ENCODE measurements around the gene DHFR2.
"Not testable (repeated sequence)": the region's sequence is repeated elsewhere in the genome, so short reads cannot be mapped to it uniquely, and the experiment has no call there.

DHFR2 gene

DNA sequence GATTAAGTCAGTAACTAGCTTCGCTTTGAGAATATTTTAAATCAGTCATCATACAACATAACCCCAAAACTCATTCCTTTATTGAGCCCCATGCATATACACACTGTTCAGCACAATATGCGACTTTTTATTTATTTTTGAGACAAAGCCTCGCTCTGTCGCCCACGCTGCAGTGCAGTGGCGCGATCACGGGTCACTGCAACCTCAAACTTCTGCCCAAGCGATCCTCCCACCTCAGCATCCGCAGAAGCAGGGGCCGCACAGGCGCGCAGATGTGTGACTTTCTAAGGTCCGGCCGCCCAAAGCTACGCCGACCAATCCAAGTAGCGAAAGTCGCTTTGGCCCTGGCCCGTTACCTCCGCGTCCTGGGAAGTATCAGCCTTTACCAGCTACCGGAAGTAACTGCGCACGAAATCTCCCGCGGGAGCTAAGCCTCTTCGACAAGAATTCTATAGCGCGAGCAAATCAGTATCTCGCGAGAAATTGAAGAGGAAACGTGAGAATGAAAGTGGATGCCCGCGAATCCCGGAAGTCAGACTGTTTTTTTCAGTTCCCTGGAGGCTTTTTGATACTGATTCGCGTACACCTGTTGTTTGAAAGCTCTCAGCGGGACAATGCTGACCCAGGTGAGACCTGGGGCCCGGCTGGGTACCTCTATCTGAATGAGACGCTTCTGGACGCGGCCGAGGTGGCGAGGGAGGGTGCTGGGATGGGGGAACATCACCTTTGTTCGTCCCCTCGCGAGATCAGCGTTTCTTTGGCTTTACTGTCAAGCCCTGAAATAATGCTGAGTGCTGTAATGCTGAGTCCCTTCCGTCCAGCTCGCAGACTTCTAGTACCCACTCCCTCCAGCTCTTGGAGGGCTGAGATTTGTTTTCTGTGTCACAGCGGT, at the start of gene DHFR2, which contains the start of gene NSUN3:
Gene DHFR2, minus strand, starts transcription at position 404 of the 892 bp plus-strand sequence. CDS start 1,405 bp downstream, outside the sequence.
Gene NSUN3, plus strand, starts transcription at position 549 of the 892 bp plus-strand sequence. Its CDS starts 66 bp downstream, at position 615.
- DNase-seq, result peak; percentile 87

GRCh38 chr3:94110854-94111253, 48.1 kb upstream of the DHFR2 start:
- no peak for DNase-seq

GRCh38 chr3:94110232-94110631, 47.5 kb upstream of the DHFR2 start:
- DNase-seq, result not testable (repeated sequence)

GRCh38 chr3:94106268-94106667, 43.6 kb upstream of the DHFR2 start:
- DNase-seq, result no peak

GRCh38 chr3:94101860-94102259, 39.1 kb upstream of the DHFR2 start:
- DNase-seq, result no peak

DNA sequence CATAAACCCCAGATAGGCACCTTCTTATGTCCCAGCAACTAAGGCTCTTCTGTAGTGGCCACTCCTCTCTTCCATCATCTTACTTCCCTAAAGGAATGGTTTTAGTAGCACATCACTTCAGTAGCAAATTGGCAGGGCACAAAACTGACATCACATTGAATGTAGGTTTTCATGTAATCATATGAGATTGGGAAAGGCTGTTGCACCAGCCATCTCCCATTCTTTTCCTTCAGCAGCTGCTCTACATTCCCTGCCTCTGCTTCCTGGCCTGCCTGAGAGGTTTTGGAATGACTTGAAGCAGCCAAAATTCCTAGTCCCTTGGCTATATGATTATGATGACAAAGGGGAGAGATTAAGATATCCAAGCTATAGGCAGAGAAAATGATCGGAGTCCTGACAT, 36.6 kb upstream of the DHFR2 start:
- DNase-seq, result no peak

- no peak for DNase-seq
Measured at GRCh38 chr3:94098452-94098851, 35.7 kb upstream of the DHFR2 start.

- no peak for DNase-seq
Measured at GRCh38 chr3:94095111-94095510, 32.4 kb upstream of the DHFR2 start.

DNA sequence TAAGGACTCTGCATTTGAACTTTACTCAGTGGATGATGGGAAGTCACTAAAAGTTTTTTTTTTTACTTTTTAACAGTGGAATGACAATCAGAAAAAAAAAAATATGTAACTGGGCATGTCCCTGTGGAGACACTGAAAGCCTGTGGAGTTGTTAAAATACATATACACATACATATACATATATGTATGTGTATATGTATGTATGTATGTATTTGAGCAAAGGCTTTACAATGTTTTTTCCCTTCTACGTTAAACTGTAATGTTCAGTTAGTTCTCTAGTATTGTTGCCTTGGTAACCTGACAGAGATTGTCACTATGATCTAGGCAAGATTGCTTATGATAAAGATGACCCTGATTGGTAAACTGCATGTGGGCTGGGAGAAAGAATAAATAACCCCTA, 30.4 kb upstream of the DHFR2 start:
- DNase-seq, result no peak

- DNase-seq, result no peak
Measured at GRCh38 chr3:94092086-94092485, 29.4 kb upstream of the DHFR2 start.

DNA sequence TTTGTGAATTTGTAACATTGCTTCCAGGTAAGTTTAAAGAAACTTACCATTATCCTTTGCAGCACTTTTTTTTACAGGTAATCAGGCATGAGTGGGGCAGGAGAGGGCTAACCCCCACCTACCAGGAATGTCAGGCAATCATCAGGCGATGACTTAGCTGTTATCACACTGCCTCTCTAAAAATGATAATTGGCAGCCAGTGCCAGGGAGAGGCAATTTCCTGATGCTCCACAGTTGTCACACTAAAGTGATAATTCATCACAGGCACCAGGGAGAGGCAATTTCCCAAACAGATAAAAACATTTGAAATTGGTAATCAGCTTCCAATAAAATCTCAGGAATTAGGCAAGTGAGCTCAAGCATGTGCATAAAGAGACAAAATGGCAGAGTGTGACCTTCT, 26.4 kb upstream of the DHFR2 start:
- no peak for DNase-seq

DNA sequence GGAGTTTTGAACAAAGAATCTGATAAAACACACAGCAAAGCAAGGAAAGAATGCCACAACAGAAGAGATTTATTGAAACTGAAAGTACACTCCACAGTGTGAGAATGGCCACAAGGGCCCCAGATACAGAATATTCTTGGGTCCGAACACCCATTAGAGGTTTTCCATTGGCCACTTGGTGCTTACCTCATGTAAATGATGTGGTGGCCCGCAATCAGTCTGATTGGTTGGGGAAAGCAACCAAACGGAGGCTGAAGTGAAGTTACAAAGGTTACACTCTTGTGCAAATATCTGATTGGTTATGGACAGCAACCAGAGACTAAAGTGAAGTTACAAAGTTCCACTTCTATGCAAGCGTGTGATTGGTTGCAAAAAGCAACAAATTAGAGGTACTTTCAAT, 20.5 kb upstream of the DHFR2 start:
- DNase-seq, result no peak

- peak; percentile 44 for DNase-seq
Measured at GRCh38 chr3:94082391-94082937, 19.7 kb upstream of the DHFR2 start.

DNA sequence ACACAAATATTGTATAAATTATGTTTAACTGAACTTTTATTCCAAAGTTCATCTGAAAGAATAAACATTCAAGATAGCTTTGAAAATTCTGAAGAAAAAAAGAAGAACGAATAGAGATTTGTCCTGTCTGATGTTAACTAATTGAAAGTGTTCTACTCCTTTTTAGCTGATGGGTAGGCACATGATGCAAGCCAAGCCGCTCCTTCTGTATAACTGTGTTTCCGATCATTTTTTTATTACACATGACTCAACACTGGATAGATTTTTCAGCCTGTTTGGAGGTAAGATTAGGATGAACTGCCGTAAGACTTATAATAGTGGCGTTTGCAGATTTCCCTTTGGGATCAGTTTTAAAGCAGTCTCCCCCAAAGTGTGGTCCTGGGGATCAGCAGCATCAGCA, 19.2 kb upstream of the DHFR2 start:
- no peak for DNase-seq

DNA sequence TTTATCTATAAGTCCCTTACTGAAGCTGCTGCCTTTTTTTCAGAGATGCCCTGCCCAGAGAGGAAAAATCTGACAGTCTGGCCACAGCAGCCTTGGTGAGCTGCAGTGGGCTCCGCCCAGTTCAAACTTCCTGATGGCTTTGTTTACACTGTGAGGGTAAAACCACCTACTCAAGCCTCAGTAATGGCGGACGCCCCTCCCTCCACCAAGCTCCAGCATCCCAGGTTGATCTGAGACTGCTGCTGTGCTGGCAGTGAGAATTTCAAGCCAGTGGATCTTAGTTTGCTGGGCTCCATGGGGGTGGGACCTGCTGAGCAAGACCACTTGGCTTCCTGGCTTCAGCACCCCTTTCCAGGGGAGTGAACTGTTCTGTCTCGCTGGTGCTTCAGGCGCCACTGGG, 17.8 kb upstream of the DHFR2 start:
- DNase-seq, result not testable (repeated sequence)

- no peak for DNase-seq
Measured at GRCh38 chr3:94076055-94076454, 13.3 kb upstream of the DHFR2 start.

- no peak for DNase-seq
Measured at GRCh38 chr3:94071713-94072284, 9.1 kb upstream of the DHFR2 start.

DNA sequence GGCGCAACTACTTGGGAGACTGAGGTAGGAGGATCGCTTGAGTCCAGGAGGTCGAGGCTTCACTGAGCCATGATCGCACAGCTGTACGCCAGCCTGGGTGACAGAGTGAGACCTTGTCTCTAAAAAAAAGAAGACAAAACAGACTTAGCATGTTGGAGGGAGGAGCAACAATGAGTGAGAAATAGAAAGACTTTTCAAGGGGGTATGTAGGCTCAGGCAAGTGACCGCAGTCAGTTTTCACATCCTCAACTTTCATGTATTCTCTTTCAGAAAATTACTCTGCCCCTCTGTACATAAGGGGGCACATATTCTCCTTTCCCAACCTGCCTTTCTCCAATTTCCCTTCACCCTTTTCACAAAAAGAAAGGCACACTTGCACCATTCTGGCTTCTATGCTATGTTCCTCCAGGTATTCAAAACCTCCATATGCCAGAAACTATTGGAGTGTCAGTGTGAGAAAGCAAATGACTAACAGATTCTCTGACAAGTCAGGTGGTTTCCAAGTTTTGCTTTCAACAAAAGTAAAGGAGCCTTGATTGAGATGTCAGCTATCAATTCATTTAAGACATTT, 7.7 kb upstream of the DHFR2 start:
- DNase-seq, result no peak

GRCh38 chr3:94069194-94069813, 6.6 kb upstream of the DHFR2 start:
- no peak for DNase-seq

GRCh38 chr3:94066506-94067500, 4.1 kb upstream of the DHFR2 start:
- no peak for DNase-seq

- no peak for DNase-seq
Measured at GRCh38 chr3:94065819-94066480, 3.2 kb upstream of the DHFR2 start.

Measured in NCI-H187 treated with DMSO at 0.1 percent for 48 hours (cell line).